Omental fat pad (tissue), 4 donors: ENCODE measurements around the gene CHST8. TPM values are rescaled to one million over a fixed set of nuclear protein-coding genes. Genes with fewer than 3 reads are reported as not detected.

Experiments
- ATAC-seq: fragments of 150-250 bp; one replicate; pipeline ENCODE4 v1.9.1; 2016; ENCODE audit warnings: mild to moderate bottlenecking, moderate library complexity; ENCODE audit not compliant: low FRiP score
- DNase-seq: peaks from one replicate; pipeline ENCODE4 v3.0.0-alpha.2; 2019; ENCODE audit warnings: low spot score
- CTCF ChIP-seq, 3 donors: fragments of 450-650 bp; IDR thresholded peaks; one replicate each; pipeline ENCODE4 v1.5.1; 2016 to 2017; ENCODE audit warnings: antibody characterized with exemption in 3 of 3, mild to moderate bottlenecking in 3 of 3, moderate library complexity in 2 of 3
- total RNA-seq, 4 donors: library from RNA; depleted of rRNA; stranded (reverse); fragments of >200 nt; gene quantifications; one replicate each; pipeline ENCODE4 v1.1.0, GENCODE V29; 2016

CHST8 gene
- total RNA-seq, 4 donors from 2014 or later, result 1.3 to 4.8 (median 1.4) TPM; not detected in 1

GRCh38 chr19:33638167-33639034, 16.6 kb downstream of the CHST8 start:
- ATAC-seq, result no peak
- no peak for TF ChIP-seq CTCF (IDR thresholded peaks at IDR 0.05)
- no peak for DNase-seq

GRCh38 chr19:33639035-33639681, 17.4 kb downstream of the CHST8 start:
- ATAC-seq (no peak), DNase-seq (no peak)
- no peak for TF ChIP-seq CTCF (IDR thresholded peaks at IDR 0.05)

DNA sequence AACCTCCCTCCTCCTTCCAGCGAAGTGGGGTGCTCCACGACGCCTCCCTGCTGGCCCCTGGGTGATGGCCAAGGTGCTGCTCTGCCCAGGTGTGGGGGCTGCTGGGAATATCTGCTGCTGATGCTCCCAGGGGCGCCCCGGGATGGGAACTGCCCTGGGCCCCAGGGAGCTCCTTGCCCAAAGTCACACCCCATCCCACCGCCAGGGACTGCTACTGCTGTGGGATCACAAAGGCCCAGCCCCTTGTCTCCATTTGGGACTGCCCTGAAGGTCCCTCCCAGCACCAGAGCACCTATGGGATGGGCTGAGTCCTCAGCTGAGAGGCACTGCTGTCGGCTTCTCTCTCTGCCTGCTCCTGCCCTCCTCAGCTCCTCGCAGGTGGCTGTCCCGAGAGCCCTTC, 19.0 kb downstream of the CHST8 start:
- DNase-seq (no peak), ATAC-seq (no peak)
- TF ChIP-seq CTCF (IDR thresholded peaks at IDR 0.05), result no peak

GRCh38 chr19:33641261-33641660, 19.5 kb downstream of the CHST8 start:
- TF ChIP-seq CTCF (IDR thresholded peaks at IDR 0.05), result no peak
- DNase-seq (no peak), ATAC-seq (no peak)

GRCh38 chr19:33641956-33642498, 20.3 kb downstream of the CHST8 start:
- no peak for ATAC-seq

DNA sequence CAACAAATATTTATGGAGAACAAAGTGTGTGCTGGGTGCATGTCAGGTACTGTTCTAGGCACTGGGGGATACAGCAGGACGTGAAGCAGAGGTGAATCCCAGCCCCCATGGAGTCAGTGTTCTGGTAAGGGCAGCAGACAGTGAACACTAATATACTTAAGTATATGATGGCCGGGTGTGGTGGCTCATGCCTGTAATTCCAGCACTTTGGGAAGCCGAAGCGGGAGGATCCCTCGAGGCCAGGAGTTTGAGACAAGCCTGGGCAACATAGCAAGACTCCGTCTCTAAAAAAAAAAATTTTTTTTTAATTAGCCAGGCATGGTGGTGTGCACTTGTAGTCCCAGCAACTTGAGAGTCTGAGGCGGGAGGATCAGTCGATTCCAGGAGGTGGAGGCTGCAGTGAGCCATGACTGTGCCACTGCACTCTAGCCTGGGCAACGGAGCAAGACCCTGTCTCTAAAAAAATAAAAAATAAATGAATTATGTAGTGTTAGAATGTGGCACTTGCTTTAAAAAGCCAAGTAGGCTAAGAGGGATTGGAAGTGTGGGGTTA, 22.6 kb downstream of the CHST8 start:
- ATAC-seq (no peak), DNase-seq (no peak)
- no peak for TF ChIP-seq CTCF (IDR thresholded peaks at IDR 0.05)

More at GRCh38 chr19:33641956-33642498, 20.3 kb downstream of the CHST8 start:
- no peak for DNase-seq
- TF ChIP-seq CTCF (IDR thresholded peaks at IDR 0.05), result no peak
